Measurements from ENCODE around the gene LRRC10.

LRRC10 gene

DNA sequence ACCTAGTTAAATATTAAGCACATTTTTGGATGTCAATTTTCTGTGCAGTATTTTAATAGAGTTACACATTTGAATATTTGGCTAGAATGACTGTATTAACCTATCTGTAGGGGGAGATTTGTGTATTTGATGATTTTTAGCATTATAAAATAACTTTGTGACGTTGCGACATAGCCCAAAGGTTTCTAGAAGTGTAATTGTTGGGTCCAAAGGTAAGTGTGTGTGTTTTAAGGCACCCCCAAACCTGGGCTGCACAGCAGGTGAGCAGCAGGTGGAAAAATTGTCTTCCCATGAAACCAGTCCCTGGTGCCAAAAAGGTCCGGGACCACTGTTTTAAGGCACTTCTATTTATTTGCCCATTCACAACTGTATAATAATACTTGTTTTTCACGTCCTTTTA lies 22.2 kb downstream of the LRRC10 start:
- H3K9me3 ChIP-seq (ENCODE audit: control insufficient read depth, insufficient read depth, low read length) = no peaks in the 10 kb centered on the region
- no peaks in the 10 kb centered on the region for H3K27me3 ChIP-seq (ENCODE audit: control insufficient read depth, insufficient read depth, low read length)
- no peak overlapping the region for H3K9ac ChIP-seq (ENCODE audit: low read depth, low read length)
- no peaks in the 10 kb centered on the region for H3K4me1 ChIP-seq (ENCODE audit: control insufficient read depth, insufficient read depth, low read length)
- peaks cover 43% of the 10 kb centered on the region for H3K36me3 ChIP-seq (ENCODE audit: control insufficient read depth, insufficient read depth, low read length)
- H3K4me3 ChIP-seq (ENCODE audit: low read depth, low read length) = no peak overlapping the region

- Histone ChIP-seq H3K36me3 (ENCODE audit: control insufficient read depth, insufficient read depth, low read length) (peaks cover 19% of the 10 kb centered on the region), H3K9me3 (ENCODE audit: control insufficient read depth, insufficient read depth, low read length) (no peaks in the 10 kb centered on the region), H3K4me1 (ENCODE audit: control insufficient read depth, insufficient read depth, low read length) (no peaks in the 10 kb centered on the region), H3K4me3 (ENCODE audit: low read depth, low read length) (peak within 1 kb of the TSS; percentile 100), H3K27me3 (ENCODE audit: control insufficient read depth, insufficient read depth, low read length) (no peaks in the 10 kb centered on the region), H3K9ac (ENCODE audit: low read depth, low read length) (peak within 1 kb of the TSS; percentile 99)
Observed at GRCh38 chr12:69585189-69586062, 25.3 kb downstream of the LRRC10 start, which contains the start of gene CCT2. CCT2 (plus strand) TSS chr12:69585459; CDS start chr12:69585522, 63 bp downstream.

GRCh38 chr12:69583203-69583602 lies 27.5 kb downstream of the LRRC10 start:
- Histone ChIP-seq H3K9me3 (ENCODE audit: control insufficient read depth, insufficient read depth, low read length) (no peaks in the 10 kb centered on the region), H3K4me1 (ENCODE audit: control insufficient read depth, insufficient read depth, low read length) (no peaks in the 10 kb centered on the region), H3K4me3 (ENCODE audit: low read depth, low read length) (no peak overlapping the region), H3K27me3 (ENCODE audit: control insufficient read depth, insufficient read depth, low read length) (no peaks in the 10 kb centered on the region), H3K36me3 (ENCODE audit: control insufficient read depth, insufficient read depth, low read length) (peaks cover 9% of the 10 kb centered on the region), H3K9ac (ENCODE audit: low read depth, low read length) (no peak overlapping the region)

DNA sequence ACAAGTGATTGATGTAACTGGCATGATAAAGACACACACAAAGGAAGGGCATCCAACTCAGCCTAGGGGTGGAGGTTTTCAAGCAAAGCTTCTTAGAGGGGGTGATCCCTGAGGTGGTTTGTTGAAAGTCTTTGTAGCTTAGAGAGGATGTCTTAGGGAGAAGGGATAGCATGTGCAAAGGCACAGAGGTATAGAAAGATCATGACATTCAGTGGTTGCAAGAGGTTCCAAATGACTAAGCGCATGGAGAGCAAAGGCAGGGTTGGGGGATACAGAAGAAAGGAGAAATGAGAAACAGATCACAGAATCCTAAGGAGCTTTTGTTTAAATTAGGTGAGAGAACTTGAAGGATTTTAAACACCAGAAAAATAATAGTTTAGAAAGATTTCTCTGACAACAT lies 30.6 kb downstream of the LRRC10 start:
- Histone ChIP-seq H3K9me3 (ENCODE audit: control insufficient read depth, insufficient read depth, low read length) (no peaks in the 10 kb centered on the region), H3K27me3 (ENCODE audit: control insufficient read depth, insufficient read depth, low read length) (no peaks in the 10 kb centered on the region), H3K9ac (ENCODE audit: low read depth, low read length) (no peak overlapping the region), H3K4me3 (ENCODE audit: low read depth, low read length) (no peak overlapping the region), H3K36me3 (ENCODE audit: control insufficient read depth, insufficient read depth, low read length) (no peaks in the 10 kb centered on the region), H3K4me1 (ENCODE audit: control insufficient read depth, insufficient read depth, low read length) (no peaks in the 10 kb centered on the region)

- Histone ChIP-seq H3K4me1 (ENCODE audit: control insufficient read depth, insufficient read depth, low read length) (no peaks in the 10 kb centered on the region), H3K9me3 (ENCODE audit: control insufficient read depth, insufficient read depth, low read length) (no peaks in the 10 kb centered on the region), H3K9ac (ENCODE audit: low read depth, low read length) (no peak overlapping the region), H3K4me3 (ENCODE audit: low read depth, low read length) (no peak overlapping the region), H3K27me3 (ENCODE audit: control insufficient read depth, insufficient read depth, low read length) (no peaks in the 10 kb centered on the region), H3K36me3 (ENCODE audit: control insufficient read depth, insufficient read depth, low read length) (peaks cover 3% of the 10 kb centered on the region)
Observed at GRCh38 chr12:69579029-69579428, 31.7 kb downstream of the LRRC10 start.

DNA sequence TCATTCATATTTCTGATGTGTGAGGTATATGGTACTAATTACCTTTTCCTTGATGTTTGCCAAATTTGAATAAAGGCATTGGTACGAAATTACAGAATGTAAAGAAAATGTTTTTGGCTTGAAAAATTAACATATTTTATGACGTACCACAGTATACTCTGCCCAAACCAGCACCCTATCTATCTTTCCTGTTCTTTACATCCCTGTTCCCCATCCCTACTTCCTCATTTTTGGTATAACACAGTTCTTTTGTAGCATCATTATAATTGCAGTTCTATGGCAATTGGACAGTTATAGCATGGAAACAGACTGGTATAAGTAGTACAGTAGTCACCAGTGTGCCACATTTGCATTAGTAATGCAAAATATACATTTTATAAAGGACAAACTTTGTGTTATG lies 32.4 kb downstream of the LRRC10 start:
- no peaks in the 10 kb centered on the region for H3K4me1 ChIP-seq (ENCODE audit: control insufficient read depth, insufficient read depth, low read length)
- H3K9ac ChIP-seq (ENCODE audit: low read depth, low read length) = no peak overlapping the region
- no peaks in the 10 kb centered on the region for H3K27me3 ChIP-seq (ENCODE audit: control insufficient read depth, insufficient read depth, low read length)

GRCh38 chr12:69575346-69575745 lies 35.4 kb downstream of the LRRC10 start:
- Histone ChIP-seq H3K4me1 (ENCODE audit: control insufficient read depth, insufficient read depth, low read length) (no peaks in the 10 kb centered on the region), H3K36me3 (ENCODE audit: control insufficient read depth, insufficient read depth, low read length) (peaks cover 3% of the 10 kb centered on the region), H3K9me3 (ENCODE audit: control insufficient read depth, insufficient read depth, low read length) (no peaks in the 10 kb centered on the region), H3K9ac (ENCODE audit: low read depth, low read length) (no peak overlapping the region), H3K27me3 (ENCODE audit: control insufficient read depth, insufficient read depth, low read length) (no peaks in the 10 kb centered on the region), H3K4me3 (ENCODE audit: low read depth, low read length) (no peak overlapping the region)

More for the DNA sequence above, 32.4 kb downstream of the LRRC10 start:
- Histone ChIP-seq H3K9me3 (ENCODE audit: control insufficient read depth, insufficient read depth, low read length) (no peaks in the 10 kb centered on the region), H3K36me3 (ENCODE audit: control insufficient read depth, insufficient read depth, low read length) (peaks cover 3% of the 10 kb centered on the region), H3K4me3 (ENCODE audit: low read depth, low read length) (no peak overlapping the region)

- Histone ChIP-seq H3K4me3 (ENCODE audit: low read depth, low read length) (no peak overlapping the region), H3K9ac (ENCODE audit: low read depth, low read length) (no peak overlapping the region), H3K9me3 (ENCODE audit: control insufficient read depth, insufficient read depth, low read length) (no peaks in the 10 kb centered on the region), H3K4me1 (ENCODE audit: control insufficient read depth, insufficient read depth, low read length) (no peaks in the 10 kb centered on the region), H3K27me3 (ENCODE audit: control insufficient read depth, insufficient read depth, low read length) (no peaks in the 10 kb centered on the region), H3K36me3 (ENCODE audit: control insufficient read depth, insufficient read depth, low read length) (peaks cover 3% of the 10 kb centered on the region)
Observed at GRCh38 chr12:69570545-69571399, 39.9 kb downstream of the LRRC10 start.

GRCh38 chr12:69570000-69570516 lies 40.6 kb downstream of the LRRC10 start:
- no peak overlapping the region for H3K9ac ChIP-seq (ENCODE audit: low read depth, low read length)
- H3K36me3 ChIP-seq (ENCODE audit: control insufficient read depth, insufficient read depth, low read length) = peaks cover 3% of the 10 kb centered on the region
- H3K4me3 ChIP-seq (ENCODE audit: low read depth, low read length) = no peak overlapping the region
- no peaks in the 10 kb centered on the region for H3K4me1 ChIP-seq (ENCODE audit: control insufficient read depth, insufficient read depth, low read length)
- H3K9me3 ChIP-seq (ENCODE audit: control insufficient read depth, insufficient read depth, low read length) = no peaks in the 10 kb centered on the region
- H3K27me3 ChIP-seq (ENCODE audit: control insufficient read depth, insufficient read depth, low read length) = no peaks in the 10 kb centered on the region

DNA sequence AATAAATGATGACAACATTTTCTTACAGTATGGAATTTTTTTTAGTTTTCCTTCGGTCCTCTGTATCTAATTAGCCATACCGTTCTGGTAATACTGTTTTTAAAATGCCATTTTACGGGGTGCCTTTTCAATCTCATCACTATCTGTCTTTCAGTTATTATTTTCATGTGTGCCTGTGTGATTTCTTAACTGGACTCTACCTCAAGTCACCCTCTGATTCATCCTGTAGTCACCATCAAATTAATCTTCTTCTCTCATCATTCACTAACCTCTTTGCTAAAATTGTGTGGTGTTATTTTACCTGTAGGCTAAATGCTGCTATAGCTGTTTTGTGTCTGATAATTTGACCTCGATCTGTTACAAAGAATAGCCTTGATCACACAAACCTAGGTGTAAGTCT lies 41.5 kb downstream of the LRRC10 start:
- Histone ChIP-seq H3K4me3 (ENCODE audit: low read depth, low read length) (no peak overlapping the region), H3K27me3 (ENCODE audit: control insufficient read depth, insufficient read depth, low read length) (no peaks in the 10 kb centered on the region), H3K4me1 (ENCODE audit: control insufficient read depth, insufficient read depth, low read length) (no peaks in the 10 kb centered on the region), H3K36me3 (ENCODE audit: control insufficient read depth, insufficient read depth, low read length) (no peaks in the 10 kb centered on the region), H3K9me3 (ENCODE audit: control insufficient read depth, insufficient read depth, low read length) (no peaks in the 10 kb centered on the region), H3K9ac (ENCODE audit: low read depth, low read length) (no peak overlapping the region)

GRCh38 chr12:69566603-69567002 lies 44.1 kb downstream of the LRRC10 start:
- Histone ChIP-seq H3K4me1 (ENCODE audit: control insufficient read depth, insufficient read depth, low read length) (no peaks in the 10 kb centered on the region), H3K4me3 (ENCODE audit: low read depth, low read length) (no peak overlapping the region), H3K27me3 (ENCODE audit: control insufficient read depth, insufficient read depth, low read length) (no peaks in the 10 kb centered on the region), H3K36me3 (ENCODE audit: control insufficient read depth, insufficient read depth, low read length) (no peaks in the 10 kb centered on the region), H3K9me3 (ENCODE audit: control insufficient read depth, insufficient read depth, low read length) (no peaks in the 10 kb centered on the region), H3K9ac (ENCODE audit: low read depth, low read length) (no peak overlapping the region)
